Endodermal cell (in vitro differentiated cells): Measurements from ENCODE around the gene NFATC1. TPM values are rescaled to one million over a fixed set of nuclear protein-coding genes. Genes with fewer than 3 reads are reported as not detected.
A peak's percentile ranks its signal among the peaks of the same experiment; 100 is the strongest.

Experiments used
- DNase-seq: peaks from one replicate; pipeline ENCODE4 v3.0.0-alpha.2; 2017
- H3K27ac ChIP-seq: 2 replicates; pipeline ENCODE4 v1.5.1; 2013; ENCODE audit warnings: mild to moderate bottlenecking, low read depth, low read length, moderate library complexity
- H3K27me3 ChIP-seq: 2 replicates; pipeline ENCODE4 v1.6.1; 2013; ENCODE audit warnings: mild to moderate bottlenecking, low read length, moderate library complexity; ENCODE audit not compliant: insufficient read depth, control insufficient read depth, poor library complexity, severe bottlenecking
- H3K36me3 ChIP-seq: 2 replicates; pipeline ENCODE4 v1.7.0; 2013; ENCODE audit warnings: mild to moderate bottlenecking, low read length, moderate library complexity; ENCODE audit not compliant: control insufficient read depth, insufficient read depth
- H3K4me1 ChIP-seq: one replicate; pipeline ENCODE4 v1.7.0; 2013; ENCODE audit warnings: low read length; ENCODE audit not compliant: control insufficient read depth, insufficient read depth
- H3K4me3 ChIP-seq: 2 replicates; pipeline ENCODE4 v1.5.1; 2013; ENCODE audit warnings: mild to moderate bottlenecking, low read length, moderate library complexity
- H3K9ac ChIP-seq: 2 replicates; pipeline ENCODE4 v1.6.1; 2013; ENCODE audit warnings: mild to moderate bottlenecking, low read length, moderate library complexity; ENCODE audit not compliant: poor library complexity, severe bottlenecking; ENCODE audit errors: extremely low read depth
- H3K9me3 ChIP-seq: 2 replicates; pipeline ENCODE4 v1.6.1; 2013; ENCODE audit warnings: mild to moderate bottlenecking, low read length, moderate library complexity; ENCODE audit not compliant: control insufficient read depth
- H3K27ac Mint-ChIP-seq: 2 replicates; pipeline ENCODE4 v1.8.0; 2020; ENCODE audit warnings: mixed read lengths
- H3K27me3 Mint-ChIP-seq: 2 replicates; pipeline ENCODE4 v1.8.0; 2021; ENCODE audit warnings: mild to moderate bottlenecking, mixed read lengths; ENCODE audit not compliant: insufficient read depth
- H3K36me3 Mint-ChIP-seq: 2 replicates; pipeline ENCODE4 v1.8.0; 2020; ENCODE audit warnings: low read depth, mixed read lengths
- H3K4me1 Mint-ChIP-seq: 2 replicates; pipeline ENCODE4 v1.8.0; 2020; ENCODE audit warnings: mixed read lengths
- H3K4me3 Mint-ChIP-seq: 2 replicates; pipeline ENCODE4 v1.8.0; 2020; ENCODE audit warnings: mild to moderate bottlenecking, moderate library complexity, mixed read lengths
- H3K9me3 Mint-ChIP-seq: 2 replicates; pipeline ENCODE4 v1.8.0; 2020; ENCODE audit warnings: mild to moderate bottlenecking, mixed read lengths
- CTCF ChIP-seq: fragments of 200-600 bp; sonication (generic); conservative IDR thresholded peaks from 2 replicates; pipeline ENCODE4 v1.5.0; 2021; ENCODE audit warnings: antibody characterized with exemption, mild to moderate bottlenecking
- WGBS, 2 experiments: methylation state at CpG; one replicate each; pipeline versions ENCODE4 v1.1.5 to v1.1.7; 2013; ENCODE audit warnings: missing lambda C conversion rate in 2 of 2, mixed read lengths in 1 of 2; ENCODE audit not compliant: insufficient coverage in 1 of 2, insufficient read length in 1 of 2; 5-methylcytosine and 5-hydroxymethylcytosine counted together
- total RNA-seq, 2 donors: library from RNA; stranded (reverse); fragmentation: NEBNext Ultra II Directional in 1 of 2; extraction: Animal tissue kit (Norgen Biotek cat#: 25700) in 1 of 2; gene quantifications; 2 replicates in 1 of 2; 3 replicates in 1 of 2; pipeline ENCODE4 v1.2.1, GENCODE V29; 2021

The NFATC1 gene
- total RNA-seq, 2 donors from 2014 or later: 23.4 to 32.5 TPM

GRCh38 chr18:79522451-79523205 lies 126.9 kb downstream of the NFATC1 start:
- peaks cover 5% of the 10 kb centered on the region for H3K36me3 Mint-ChIP-seq
- H3K27ac Mint-ChIP-seq: peak overlapping the region; percentile 28
- TF ChIP-seq CTCF: no peak
- Histone ChIP-seq H3K9ac (no peak overlapping the region), H3K36me3 (peaks cover 3% of the 10 kb centered on the region), H3K27me3 (no peaks in the 10 kb centered on the region), H3K4me3 (no peak overlapping the region), H3K9me3 (no peaks in the 10 kb centered on the region), H3K27ac (peak overlapping the region; percentile 44), H3K4me1 (no peaks in the 10 kb centered on the region)
- DNase-seq: peak; percentile 45
- no peak overlapping the region for H3K4me3 Mint-ChIP-seq
- no peaks in the 10 kb centered on the region for H3K9me3 Mint-ChIP-seq
- H3K4me1 Mint-ChIP-seq: peaks cover 18% of the 10 kb centered on the region
- 91 to 94% methylated on average over 5 to 16 of the region's 17 CpGs for WGBS, 2 experiments
- no peaks in the 10 kb centered on the region for H3K27me3 Mint-ChIP-seq

- Histone ChIP-seq H3K9ac (no peak overlapping the region), H3K27ac (peak overlapping the region; percentile 44), H3K27me3 (no peaks in the 10 kb centered on the region), H3K36me3 (peaks cover 9% of the 10 kb centered on the region), H3K4me1 (no peaks in the 10 kb centered on the region), H3K9me3 (no peaks in the 10 kb centered on the region), H3K4me3 (no peak overlapping the region)
- DNase-seq: peak; percentile 20
- H3K4me3 Mint-ChIP-seq: no peak overlapping the region
- TF ChIP-seq CTCF: no peak
- H3K9me3 Mint-ChIP-seq: no peaks in the 10 kb centered on the region
- no peaks in the 10 kb centered on the region for H3K27me3 Mint-ChIP-seq
- peaks cover 10% of the 10 kb centered on the region for H3K36me3 Mint-ChIP-seq
- 92 to 95% methylated on average over 11 of the region's 11 CpGs for WGBS, 2 experiments
- H3K4me1 Mint-ChIP-seq: peaks cover 18% of the 10 kb centered on the region
- H3K27ac Mint-ChIP-seq: peak overlapping the region; percentile 28
Observed at GRCh38 chr18:79523206-79523735, 127.5 kb downstream of the NFATC1 start.

- Histone ChIP-seq H3K9ac (no peak overlapping the region), H3K4me1 (no peaks in the 10 kb centered on the region), H3K27me3 (no peaks in the 10 kb centered on the region), H3K36me3 (peaks cover 14% of the 10 kb centered on the region), H3K27ac (no peak overlapping the region), H3K4me3 (no peak overlapping the region), H3K9me3 (no peaks in the 10 kb centered on the region)
- Mint-ChIP-seq H3K27me3 (no peaks in the 10 kb centered on the region), H3K4me3 (no peak overlapping the region), H3K27ac (no peak overlapping the region), H3K4me1 (peaks cover 18% of the 10 kb centered on the region), H3K9me3 (no peaks in the 10 kb centered on the region), H3K36me3 (peaks cover 12% of the 10 kb centered on the region)
- 95 to 98% methylated on average over 6 to 12 of the region's 13 CpGs for WGBS, 2 experiments
- no peak for TF ChIP-seq CTCF
- DNase-seq: no peak
Observed at GRCh38 chr18:79523736-79524180, 128.0 kb downstream of the NFATC1 start.
